NCI-H2029 treated with DMSO at 0.1 percent for 48 hours (cell line): ENCODE results near the gene CROCC2.

ENCODE experiments used
- DNase-seq: peaks from one replicate; lab custom pipeline; 2025; lab: John Stamatoyannopoulos, UW

CROCC2 gene

DNA sequence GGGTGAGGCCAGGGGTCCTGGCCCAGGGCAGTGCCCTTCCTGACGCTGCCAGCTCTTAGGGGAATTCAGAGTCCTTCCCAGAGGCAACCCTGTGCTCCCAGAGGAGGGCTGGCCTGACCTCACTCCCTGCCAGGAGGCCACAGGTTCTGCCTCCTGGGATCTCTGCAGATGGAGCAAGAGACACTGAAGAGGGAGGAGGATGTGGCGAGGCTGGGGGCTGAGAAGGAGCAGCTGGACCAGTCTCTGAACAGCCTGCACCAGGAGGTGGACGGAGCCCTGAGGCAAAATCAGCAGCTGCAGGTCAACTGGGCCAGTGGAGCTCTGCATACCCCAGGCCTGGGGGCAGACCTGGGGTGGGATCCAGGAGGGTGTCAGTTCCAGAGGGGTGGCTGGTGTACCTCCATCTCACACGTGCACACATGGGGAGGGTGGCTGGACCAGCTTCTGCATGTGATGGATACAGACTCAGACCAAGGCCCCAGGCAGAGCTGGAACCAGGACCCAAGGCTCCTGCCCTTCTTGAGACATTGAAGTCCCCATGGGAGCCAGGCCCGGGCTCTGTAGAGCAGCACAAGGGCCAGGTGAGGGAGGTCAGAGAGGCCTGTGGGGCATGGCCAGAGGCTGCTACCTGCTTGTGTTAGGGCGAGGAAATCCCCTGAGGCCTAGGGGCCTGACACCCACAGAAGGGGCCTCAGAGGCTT lies 82.6 kb downstream of the CROCC2 start:
- no peak for DNase-seq

DNA sequence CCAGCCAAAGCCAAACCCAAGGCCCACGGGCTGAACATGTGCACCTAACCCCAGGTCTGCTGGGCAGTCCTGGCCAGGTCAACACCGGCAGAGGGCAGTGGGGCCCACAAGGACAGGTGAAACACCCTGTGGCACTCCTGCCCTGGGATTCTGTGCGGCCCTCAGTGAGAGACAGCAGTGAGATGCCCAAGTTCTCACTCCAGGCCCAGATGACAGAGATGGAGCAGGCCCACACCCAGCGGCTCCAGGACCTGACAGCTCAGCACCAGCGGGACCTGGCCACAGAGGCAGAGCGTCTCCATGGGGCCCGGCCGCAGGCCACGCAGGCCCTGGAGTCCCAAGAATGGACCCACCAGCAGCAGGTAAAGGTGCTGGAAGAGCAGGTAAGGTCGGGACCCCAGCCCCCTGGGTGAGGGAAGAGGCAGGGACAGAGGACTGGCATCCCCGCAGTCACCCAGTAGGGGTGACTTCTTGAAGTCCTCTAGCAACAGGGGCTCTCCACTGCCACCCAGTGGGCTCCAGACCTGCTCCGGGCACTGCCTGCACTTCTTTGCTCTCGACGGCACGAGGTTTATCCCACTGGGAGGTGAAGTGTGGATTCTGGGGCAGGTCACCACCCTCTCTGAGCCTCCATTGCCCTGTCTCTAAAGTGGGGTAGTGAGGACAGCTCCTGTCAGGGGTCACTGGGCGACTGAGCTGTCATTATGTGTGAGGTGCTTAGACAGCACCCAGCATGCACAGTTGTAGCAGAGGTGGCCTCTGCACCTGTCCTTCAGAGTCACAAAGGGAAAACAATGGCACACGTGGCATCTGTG lies 83.5 kb downstream of the CROCC2 start:
- DNase-seq = no peak

GRCh38 chr2:240990266-240990529 lies 84.1 kb downstream of the CROCC2 start:
- DNase-seq = no peak

- no peak for DNase-seq
These were observed 84.7 kb downstream of the CROCC2 start for GRCh38 chr2:240990726-240991377.

GRCh38 chr2:240991378-240992263 lies 85.5 kb downstream of the CROCC2 start:
- DNase-seq = no peak

GRCh38 chr2:240992572-240993291 lies 86.6 kb downstream of the CROCC2 start:
- no peak for DNase-seq

DNA sequence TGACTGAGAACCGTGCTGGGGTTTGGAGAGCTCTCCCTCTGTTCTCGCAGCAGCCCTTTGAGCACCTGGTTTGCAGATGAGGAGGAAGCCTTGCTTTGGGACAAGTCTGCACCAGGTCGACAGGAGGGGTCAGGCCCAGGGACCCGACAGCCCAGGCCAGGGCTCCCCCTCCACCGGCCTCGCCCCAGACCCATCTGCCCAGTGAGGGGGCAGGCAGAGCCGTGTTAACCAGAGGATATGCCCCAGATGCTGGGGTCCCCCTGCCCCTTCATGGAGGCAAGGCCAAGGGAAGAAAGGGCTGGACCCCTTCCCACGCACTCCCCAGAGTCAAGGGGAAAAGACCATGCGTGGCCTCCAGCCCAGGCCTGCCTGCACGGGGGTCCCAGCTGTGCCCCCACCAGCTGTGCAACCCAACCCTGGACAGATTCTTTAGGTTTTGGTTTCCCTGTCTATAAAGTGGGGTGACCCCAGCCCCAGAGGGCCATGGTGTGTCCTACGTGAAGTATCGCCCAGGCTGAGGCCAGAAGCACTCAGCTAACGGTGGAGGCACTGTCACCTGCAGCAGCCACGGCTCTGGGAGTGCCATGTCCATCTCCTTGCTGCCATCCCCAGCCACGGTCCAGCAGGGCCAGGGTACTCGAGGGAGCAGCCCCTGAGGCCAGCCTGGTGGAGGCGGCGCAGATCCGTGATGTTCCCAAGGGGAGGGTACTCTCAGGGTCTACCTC lies 87.5 kb downstream of the CROCC2 start:
- DNase-seq = no peak

GRCh38 chr2:240994171-240994896 lies 88.2 kb downstream of the CROCC2 start:
- DNase-seq = no peak

DNA sequence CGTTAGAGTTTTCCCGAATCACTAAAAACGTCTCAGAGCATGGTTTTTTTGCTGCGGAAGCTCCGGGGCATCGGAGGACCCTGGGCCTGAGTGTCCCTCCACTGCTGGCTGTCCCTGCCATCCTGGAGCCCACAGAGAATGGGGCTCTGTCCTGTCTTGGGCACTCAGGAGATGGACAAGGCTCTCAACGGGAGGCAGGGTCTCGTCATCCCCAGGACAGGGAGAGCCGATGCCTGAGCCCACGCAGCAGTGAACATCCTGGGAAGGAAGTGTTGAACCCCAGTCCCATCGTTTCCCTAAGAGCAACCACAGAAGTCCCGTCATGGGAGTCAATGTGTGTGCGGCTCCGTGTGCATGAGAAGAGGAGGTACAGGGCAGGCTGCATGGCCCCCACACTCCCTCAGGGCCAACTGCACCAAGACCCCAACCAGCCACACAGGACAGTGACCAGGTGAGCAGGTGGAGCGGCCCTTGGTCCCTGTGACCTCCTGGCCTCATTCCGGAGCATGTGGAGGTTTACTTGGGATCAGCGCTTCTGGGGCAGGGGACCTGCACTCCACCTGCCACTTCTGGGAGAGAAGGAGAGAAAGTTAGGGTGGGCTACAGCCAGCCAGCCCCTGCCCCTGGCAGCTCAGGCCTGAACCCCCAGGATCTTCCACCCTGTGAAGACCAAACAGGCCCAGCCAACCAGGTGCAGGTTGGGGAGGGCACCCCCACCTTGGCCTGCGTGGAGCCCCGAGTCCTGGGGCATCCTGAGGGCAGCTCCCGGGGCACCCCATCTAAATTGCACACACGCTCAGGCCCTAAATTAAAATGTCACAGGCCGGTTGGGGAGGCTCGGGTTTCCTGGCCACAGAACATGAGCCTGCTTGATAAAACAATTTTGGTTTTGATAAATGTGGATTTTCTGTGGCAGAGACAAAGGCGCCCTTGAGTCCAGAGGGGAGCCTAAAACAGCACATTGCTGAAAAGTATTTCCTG lies 89.2 kb downstream of the CROCC2 start:
- DNase-seq = no peak

GRCh38 chr2:240996161-240996833 lies 90.2 kb downstream of the CROCC2 start:
- no peak for DNase-seq

DNA sequence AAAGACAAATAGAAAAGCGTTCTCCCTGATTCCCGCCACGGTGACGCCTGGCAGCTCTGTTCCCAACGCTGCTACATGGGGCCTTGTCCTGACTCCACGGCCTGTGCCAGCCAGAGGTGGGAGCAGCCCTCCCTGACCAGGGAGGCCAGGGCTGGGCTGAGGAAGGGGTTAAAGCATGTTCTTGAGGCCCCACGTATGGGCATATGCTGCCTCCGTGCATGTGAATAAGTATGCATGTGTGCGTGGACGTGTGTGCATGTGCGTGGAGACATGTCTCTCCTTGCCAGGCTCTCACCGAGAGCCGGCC lies 90.7 kb downstream of the CROCC2 start:
- DNase-seq = no peak

- no peak for DNase-seq
These were observed 91.2 kb downstream of the CROCC2 start for GRCh38 chr2:240997141-240997855.

DNA sequence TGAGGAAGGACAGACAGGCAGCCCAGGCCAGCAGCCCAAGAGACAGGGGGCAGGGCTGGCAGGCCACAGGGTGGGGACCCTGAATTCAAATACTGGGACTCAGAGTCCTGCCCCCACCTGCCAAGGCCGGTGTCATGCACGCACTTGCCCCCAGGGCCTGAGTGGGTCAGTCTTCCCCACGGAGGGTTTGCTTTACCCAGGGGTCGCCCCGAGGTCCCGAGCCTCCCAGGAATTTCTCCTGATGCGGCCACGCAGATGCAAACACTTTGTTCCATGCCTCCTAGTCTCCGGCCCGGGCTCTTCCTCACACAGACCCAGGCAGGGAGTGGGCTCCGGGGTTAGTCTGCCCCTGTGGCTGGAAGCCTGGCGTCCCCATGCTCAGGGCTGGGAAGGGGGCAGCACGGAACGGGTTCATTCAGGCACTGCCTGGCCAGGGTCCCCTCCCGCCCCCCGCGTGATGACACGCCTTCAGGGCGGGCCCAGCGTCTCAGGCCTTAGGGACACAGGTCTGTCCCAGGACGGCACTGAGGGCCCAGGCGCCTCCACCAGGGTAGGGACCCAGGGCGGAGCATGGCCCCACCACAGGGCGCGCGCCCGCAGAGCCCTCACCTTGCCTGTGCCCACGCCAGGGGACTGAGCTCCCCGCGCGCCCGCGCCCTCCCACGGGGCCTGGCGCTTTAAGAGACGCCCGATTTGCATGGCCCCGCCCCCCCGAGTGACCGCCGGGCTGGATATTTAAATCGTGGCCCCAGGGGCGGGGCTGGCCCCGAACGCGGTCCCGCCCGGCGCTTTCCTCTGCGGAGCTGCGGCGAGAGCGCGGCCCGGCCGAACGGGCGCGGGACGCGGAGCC lies 91.9 kb downstream of the CROCC2 start, which contains the start of gene SNED1:
Gene SNED1, plus strand, starts transcription at position 763 of the 850 bp plus-strand sequence. CDS start 220 bp downstream, outside the sequence.
- DNase-seq = no peak

DNA sequence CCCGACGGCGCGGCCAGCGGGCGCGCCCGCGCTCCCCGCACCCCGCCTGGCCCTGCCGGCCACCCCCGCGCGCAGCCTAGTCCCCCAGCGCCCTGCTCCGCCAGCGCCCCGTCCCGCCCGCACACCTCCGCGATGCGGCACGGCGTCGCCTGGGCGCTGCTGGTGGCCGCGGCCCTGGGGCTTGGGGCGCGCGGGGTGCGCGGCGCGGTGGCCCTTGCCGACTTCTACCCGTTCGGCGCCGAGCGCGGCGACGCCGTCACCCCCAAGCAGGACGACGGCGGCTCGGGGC lies 92.5 kb downstream of the CROCC2 start:
- DNase-seq = no peak

GRCh38 chr2:240998995-240999791 lies 93.1 kb downstream of the CROCC2 start:
- DNase-seq = no peak

DNA sequence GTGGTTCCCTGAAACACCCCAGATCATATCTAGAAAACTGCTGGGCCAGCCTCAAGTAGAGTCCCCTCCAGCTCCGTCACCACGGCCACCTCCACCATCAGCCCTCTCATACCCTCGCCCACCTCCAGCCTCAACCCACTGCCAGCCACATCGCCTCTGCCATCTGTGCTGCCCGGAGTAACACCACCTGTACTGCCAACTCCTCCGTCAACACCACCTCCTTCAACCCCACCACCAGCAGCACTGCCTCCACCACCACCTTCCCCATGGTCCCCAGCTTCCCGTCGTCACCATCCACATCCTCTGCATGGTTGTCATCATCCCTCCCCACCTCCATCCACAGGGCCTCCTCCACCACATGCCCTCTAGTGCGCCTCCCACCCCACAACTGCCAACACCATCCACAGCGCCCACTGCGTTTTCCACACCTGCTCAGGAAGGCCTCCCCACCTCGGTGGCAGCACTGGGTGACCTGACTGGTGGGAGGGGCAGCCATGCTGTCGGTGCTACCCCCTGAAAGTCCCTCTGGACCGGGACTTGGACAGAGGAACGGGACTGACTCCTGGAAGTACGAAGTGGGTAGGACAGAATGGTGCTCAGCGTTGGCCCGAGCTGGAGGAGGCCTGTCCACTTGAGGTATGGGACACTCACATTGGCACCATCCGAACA lies 93.9 kb downstream of the CROCC2 start:
- no peak for DNase-seq
